SK-N-SH (cell line): ENCODE data around the gene GNB1L. TPM values are rescaled to one million over a fixed set of nuclear protein-coding genes. Genes with fewer than 3 reads are reported as not detected.

ENCODE experiments used
- CTCF ChIA-PET: fragments of 300-600, 350-600 bp; formaldehyde crosslinking; extraction: SDS; loops from one replicate; lab custom pipeline; 2021; lab: Yijun Ruan, JAX
- POLR2A ChIA-PET: fragments of 350-600 bp; sonication (Branson Sonifier 250); formaldehyde crosslinking; extraction: SDS; loops from one replicate; lab custom pipeline; 2020; ENCODE audit warnings: antibody characterized with exemption, inconsistent platforms; lab: Yijun Ruan, JAX
- DNase-seq: peaks from one replicate; pipeline ENCODE4 v3.0.0; 2012
- H2AFZ ChIP-seq: fragments of 200-600 bp; sonication (generic); 2 replicates; pipeline ENCODE4 v1.8.1; 2016; ENCODE audit warnings: antibody characterized with exemption, mild to moderate bottlenecking, low read depth
- H3F3A ChIP-seq: fragments of 200-600 bp; sonication (generic); replicated peaks from 2 replicates; pipeline ENCODE3; 2016; ENCODE audit warnings: antibody characterized with exemption, mild to moderate bottlenecking; ENCODE audit not compliant: insufficient read depth
- H3K27ac ChIP-seq, 2 experiments: fragments of 200-500 bp in 1 of 2; fragments of 200-600 bp in 1 of 2; sonication (Bioruptor generic) in 1 of 2; sonication (generic), shearing (Covaris generic) in 1 of 2; 2 replicates each; pipeline versions ENCODE4 v1.5.1 to v1.6.1; 2014 to 2016; ENCODE audit warnings: low read depth in 2 of 2, inconsistent platforms in 1 of 2, low read length in 1 of 2, mild to moderate bottlenecking in 1 of 2, mixed read lengths in 1 of 2
- H3K27me3 ChIP-seq: fragments of 200-600 bp; sonication (generic), shearing (Covaris generic); 2 replicates; pipeline ENCODE4 v1.6.1; 2016; ENCODE audit warnings: mixed run types; ENCODE audit not compliant: insufficient read depth
- H3K36me3 ChIP-seq, 2 experiments: fragments of 200-500 bp in 1 of 2; fragments of 200-600 bp in 1 of 2; sonication (Bioruptor generic) in 1 of 2; sonication (generic) in 1 of 2; replicated peaks in 1 of 2; 2 replicates each; pipeline versions ENCODE3 to v1.5.1; 2014 to 2016; ENCODE audit warnings: low read length in 1 of 2, mild to moderate bottlenecking in 1 of 2; ENCODE audit not compliant: insufficient read depth in 2 of 2, control insufficient read depth in 1 of 2
- H3K4me1 ChIP-seq, 2 experiments: fragments of 200-500 bp in 1 of 2; fragments of 200-600 bp in 1 of 2; sonication (Bioruptor generic) in 1 of 2; sonication (generic), shearing (Covaris generic) in 1 of 2; 2 replicates each; pipeline versions ENCODE4 v1.5.1 to v1.6.1; 2014 to 2016; ENCODE audit warnings: low read depth in 1 of 2, low read length in 1 of 2, mixed run types in 1 of 2; ENCODE audit not compliant: insufficient read depth in 2 of 2, control insufficient read depth in 1 of 2
- H3K4me2 ChIP-seq: fragments of 200-600 bp; sonication (generic), shearing (Covaris generic); 2 replicates; pipeline ENCODE4 v1.6.1; 2017; ENCODE audit warnings: mixed run types
- H3K4me3 ChIP-seq, 2 experiments: fragments of 200-500 bp in 1 of 2; fragments of 200-600 bp in 1 of 2; sonication (Bioruptor generic) in 1 of 2; sonication (generic), shearing (Covaris generic) in 1 of 2; 2 replicates each; pipeline versions ENCODE4 v1.5.1 to v1.8.1; 2014 to 2016; ENCODE audit warnings: low read depth in 2 of 2, inconsistent platforms in 1 of 2, low read length in 1 of 2, mild to moderate bottlenecking in 1 of 2, mixed read lengths in 1 of 2, moderate library complexity in 1 of 2
- H3K79me2 ChIP-seq: fragments of 200-600 bp; sonication (generic); 2 replicates; pipeline ENCODE4 v1.8.1; 2017; ENCODE audit warnings: mild to moderate bottlenecking; ENCODE audit not compliant: insufficient read depth
- H3K9ac ChIP-seq: fragments of 200-600 bp; sonication (generic); 2 replicates; pipeline ENCODE4 v1.6.1; 2017; ENCODE audit warnings: mixed run types
- H3K9me2 ChIP-seq: fragments of 200-600 bp; sonication (generic); 2 replicates; pipeline ENCODE4 v1.6.1; 2017; ENCODE audit warnings: mixed run types
- H3K9me3 ChIP-seq: fragments of 200-600 bp; sonication (generic); 2 replicates; pipeline ENCODE4 v1.6.1; 2017; ENCODE audit warnings: mixed run types, mild to moderate bottlenecking, moderate library complexity
- H4K20me1 ChIP-seq: fragments of 200-600 bp; sonication (generic); 2 replicates; pipeline ENCODE4 v1.6.1; 2017; ENCODE audit warnings: mild to moderate bottlenecking, mixed run types; ENCODE audit not compliant: insufficient read depth
- EZH2phosphoT487 ChIP-seq: fragments of 200-600 bp; sonication (generic); IDR thresholded peaks from 2 replicates; pipeline ENCODE4 v1.6.1; 2017; ENCODE audit warnings: low read depth, mixed run types, mild to moderate bottlenecking, antibody characterized with exemption, moderate library complexity, borderline replicate concordance
- GABPA ChIP-seq: IDR thresholded peaks from 2 replicates; pipeline ENCODE4 v1.4.0; 2012; ENCODE audit warnings: low read depth, mild to moderate bottlenecking
- IRF3 ChIP-seq: fragments of 150-350 bp; IDR thresholded peaks from 2 replicates; pipeline ENCODE4 v1.6.1; 2016; ENCODE audit warnings: mild to moderate bottlenecking, low read depth, low read length
- JUND ChIP-seq: IDR thresholded peaks from 2 replicates; pipeline ENCODE4 v1.4.0; 2012
- NRF1 ChIP-seq: IDR thresholded peaks from 2 replicates; pipeline ENCODE4 v1.6.1; 2012; ENCODE audit warnings: low read depth, mild to moderate bottlenecking, low read length
- PBX3 ChIP-seq: IDR thresholded peaks from 2 replicates; pipeline ENCODE4; 2012
- RCOR1 ChIP-seq: fragments of 150-350 bp; IDR thresholded peaks from 2 replicates; pipeline ENCODE4 v1.6.1; 2017; ENCODE audit warnings: antibody characterized with exemption, low read length
- REST ChIP-seq: IDR thresholded peaks from 2 replicates; pipeline ENCODE4 v1.6.1; 2012; ENCODE audit warnings: mild to moderate bottlenecking, low read depth, low read length, moderate library complexity
- USF1 ChIP-seq: IDR thresholded peaks from 2 replicates; pipeline ENCODE4 v1.4.0; 2012; ENCODE audit warnings: low read depth, borderline replicate concordance
- ZBTB33 ChIP-seq: IDR thresholded peaks from 2 replicates; pipeline ENCODE4 v1.4.0; 2012; ENCODE audit warnings: low read depth, borderline replicate concordance
- WGBS: methylation state at CpG from one replicate; pipeline ENCODE4 v1.1.6; 2017; ENCODE audit warnings: low lambda C conversion rate; 5-methylcytosine and 5-hydroxymethylcytosine counted together
- polyA plus RNA-seq, 3 experiments: library from polyadenylated mRNA; depleted of rRNA; stranded (reverse); fragments of >200 nt; gene quantifications; 2 replicates each; pipeline ENCODE4 v1.2.3, GENCODE V29; 2012

Gene GNB1L
- polyA plus RNA-seq, 1 of the 3 experiments (the other 2 are of a cell fraction), result 5.9 TPM

- H3K4me2 ChIP-seq, result no peak overlapping the region
- H3K9me2 ChIP-seq, result no peaks in the 10 kb centered on the region
- no peak overlapping the region for H3K27ac ChIP-seq
- H3K4me3 ChIP-seq, result no peak overlapping the region
- H3K4me1 ChIP-seq, result peaks cover 0 to 17% of the 10 kb centered on the region in 2 experiments; a peak in 1 of 4 replicates
- no peaks in the 10 kb centered on the region for H3K36me3 ChIP-seq
- H3K9me3 ChIP-seq, result no peaks in the 10 kb centered on the region
- no peak overlapping the region for H2AFZ ChIP-seq
- no peaks in the 10 kb centered on the region for H3K79me2 ChIP-seq
- H3K9ac ChIP-seq, result no peak overlapping the region
- TF ChIP-seq PBX3 (no peak), USF1 (no peak), NRF1 (no peak), REST (no peak), IRF3 (no peak)
- TF ChIP-seq, all 33 proteins: peak for 0
- DNase-seq, result no peak
- CTCF ChIA-PET, result interaction anchor here (1.0 kb wide), 1 partner anchor 141 kb away, joined by 3 read pairs; no protein-coding TSS in a partner anchor
- Histone ChIP-seq H3F3A (no peaks in the 10 kb centered on the region), H4K20me1 (no peaks in the 10 kb centered on the region), H3K27me3 (no peaks in the 10 kb centered on the region)
- WGBS, result 71% methylated on average over 4 of the region's 5 CpGs
- POLR2A ChIA-PET, result no interaction called here
These were observed 119.8 kb downstream of the GNB1L start for GRCh38 chr22:19734837-19735382.

GRCh38 chr22:19734163-19734562 is 120.5 kb downstream of the GNB1L start:
- H3K36me3 ChIP-seq, result no peaks in the 10 kb centered on the region
- H3K27ac ChIP-seq, result no peak overlapping the region
- DNase-seq, result no peak
- ChIA-PET CTCF (no interaction called here), POLR2A (no interaction called here)
- H3K9me2 ChIP-seq, result no peaks in the 10 kb centered on the region
- no peak overlapping the region for H3K4me3 ChIP-seq
- H3K4me2 ChIP-seq, result no peak overlapping the region
- H3K9ac ChIP-seq, result no peak overlapping the region
- TF ChIP-seq ZBTB33 (no peak), REST (no peak), EZH2phosphoT487 (no peak), RCOR1 (no peak), JUND (no peak), GABPA (no peak)
- WGBS, result 89% methylated on average over 4 of the region's 7 CpGs
- H4K20me1 ChIP-seq, result no peaks in the 10 kb centered on the region
- H3K4me1 ChIP-seq, result peaks cover 0 to 24% of the 10 kb centered on the region in 2 experiments; a peak in 1 of 4 replicates
- H2AFZ ChIP-seq, result no peak overlapping the region
- H3F3A ChIP-seq, result no peaks in the 10 kb centered on the region
- H3K79me2 ChIP-seq, result no peaks in the 10 kb centered on the region
- no peaks in the 10 kb centered on the region for H3K27me3 ChIP-seq
- no peaks in the 10 kb centered on the region for H3K9me3 ChIP-seq
